Trophoblast cell (in vitro differentiated cells and primary cell): ENCODE results near the gene TMEM186.
A peak's percentile ranks its signal among the peaks of the same experiment; 100 is the strongest.

Experiments
- DNase-seq, 2 donors: peaks; one replicate each; pipeline ENCODE4 v3.0.0-alpha.2; 2016
- H2AFZ ChIP-seq: 2 replicates; pipeline ENCODE4 v1.6.1; 2013; ENCODE audit warnings: low read length, moderate library complexity, mild to moderate bottlenecking; ENCODE audit not compliant: insufficient read depth, poor library complexity
- H2AK5ac ChIP-seq: 2 replicates; pipeline ENCODE4 v1.6.1; 2013; ENCODE audit warnings: mild to moderate bottlenecking, low read length
- H2BK120ac ChIP-seq: 2 replicates; pipeline ENCODE4 v1.6.1; 2013; ENCODE audit warnings: low read length, mild to moderate bottlenecking, moderate library complexity; ENCODE audit not compliant: insufficient read depth, poor library complexity
- H2BK12ac ChIP-seq: 2 replicates; pipeline ENCODE4 v1.6.1; 2013; ENCODE audit warnings: mild to moderate bottlenecking, low read length, moderate library complexity
- H2BK5ac ChIP-seq: 2 replicates; pipeline ENCODE4 v1.6.1; 2013; ENCODE audit warnings: low read length, low read depth, moderate library complexity, mild to moderate bottlenecking; ENCODE audit not compliant: poor library complexity
- H3K14ac ChIP-seq: 2 replicates; pipeline ENCODE4 v1.6.1; 2013; ENCODE audit warnings: mild to moderate bottlenecking, low read length
- H3K18ac ChIP-seq: 2 replicates; pipeline ENCODE4 v1.6.1; 2013; ENCODE audit warnings: mild to moderate bottlenecking, low read length
- H3K23ac ChIP-seq: 2 replicates; pipeline ENCODE4 v1.6.1; 2013; ENCODE audit warnings: low read length
- H3K27ac ChIP-seq: 2 replicates; pipeline ENCODE4 v1.5.1; 2013; ENCODE audit warnings: low read depth, mild to moderate bottlenecking, inconsistent platforms, low read length, moderate library complexity
- H3K27me3 ChIP-seq: 2 replicates; pipeline ENCODE4 v1.6.1; 2013; ENCODE audit warnings: inconsistent platforms, mild to moderate bottlenecking, low read length, moderate library complexity; ENCODE audit not compliant: insufficient read depth
- H3K36me3 ChIP-seq, 2 experiments: 1 replicate in 1 of 2; 2 replicates in 1 of 2; pipeline ENCODE4 v1.6.1; 2013; ENCODE audit warnings: low read length in 2 of 2, mild to moderate bottlenecking in 2 of 2, moderate library complexity in 1 of 2; ENCODE audit not compliant: insufficient read depth in 2 of 2, control insufficient read depth in 1 of 2
- H3K4ac ChIP-seq: 2 replicates; pipeline ENCODE4 v1.6.1; 2013; ENCODE audit warnings: low read depth, mild to moderate bottlenecking, low read length, moderate library complexity
- H3K4me1 ChIP-seq, 2 experiments: 1 replicate in 1 of 2; 2 replicates in 1 of 2; pipeline ENCODE4 v1.6.1; 2013; ENCODE audit warnings: low read length in 2 of 2, mild to moderate bottlenecking in 2 of 2, moderate library complexity in 1 of 2; ENCODE audit not compliant: insufficient read depth in 2 of 2, control insufficient read depth in 1 of 2
- H3K4me2 ChIP-seq: 2 replicates; pipeline ENCODE4 v1.6.1; 2013; ENCODE audit warnings: inconsistent platforms, mild to moderate bottlenecking, low read length, moderate library complexity
- H3K4me3 ChIP-seq: 2 replicates; pipeline ENCODE4 v1.5.1; 2013; ENCODE audit warnings: mild to moderate bottlenecking, low read depth, low read length, inconsistent platforms
- H3K79me1 ChIP-seq: one replicate; pipeline ENCODE4 v1.6.1; 2013; ENCODE audit warnings: low read length
- H3K79me2 ChIP-seq: 2 replicates; pipeline ENCODE4 v1.6.1; 2013; ENCODE audit warnings: low read length, mild to moderate bottlenecking; ENCODE audit not compliant: control insufficient read depth, insufficient read depth, poor library complexity
- H3K9ac ChIP-seq: 2 replicates; pipeline ENCODE4 v1.6.1; 2013; ENCODE audit warnings: mild to moderate bottlenecking, low read length
- H3K9me3 ChIP-seq: 2 replicates; pipeline ENCODE4 v1.6.1; 2013; ENCODE audit warnings: low read depth, mild to moderate bottlenecking, control low read depth, inconsistent platforms, low read length; ENCODE audit not compliant: insufficient read depth
- H4K12ac ChIP-seq: 2 replicates; pipeline ENCODE4 v1.6.1; 2013; ENCODE audit warnings: low read depth, mild to moderate bottlenecking, low read length, moderate library complexity
- H4K8ac ChIP-seq: 2 replicates; pipeline ENCODE4 v1.6.1; 2013; ENCODE audit warnings: low read depth, mild to moderate bottlenecking, low read length, moderate library complexity
- H4K91ac ChIP-seq: one replicate; pipeline ENCODE4 v1.6.1; 2013; ENCODE audit warnings: low read depth, mild to moderate bottlenecking, low read length, moderate library complexity
- WGBS: extraction: QIAGEN DNeasy Blood & Tissue Kit; methylation state at CpG from one replicate; pipeline ENCODE4 v1.1.7; 2013; ENCODE audit warnings: missing lambda C conversion rate; ENCODE audit not compliant: insufficient read length, insufficient coverage; ENCODE audit errors: extremely low coverage; 5-methylcytosine and 5-hydroxymethylcytosine counted together

TMEM186 gene

DNA sequence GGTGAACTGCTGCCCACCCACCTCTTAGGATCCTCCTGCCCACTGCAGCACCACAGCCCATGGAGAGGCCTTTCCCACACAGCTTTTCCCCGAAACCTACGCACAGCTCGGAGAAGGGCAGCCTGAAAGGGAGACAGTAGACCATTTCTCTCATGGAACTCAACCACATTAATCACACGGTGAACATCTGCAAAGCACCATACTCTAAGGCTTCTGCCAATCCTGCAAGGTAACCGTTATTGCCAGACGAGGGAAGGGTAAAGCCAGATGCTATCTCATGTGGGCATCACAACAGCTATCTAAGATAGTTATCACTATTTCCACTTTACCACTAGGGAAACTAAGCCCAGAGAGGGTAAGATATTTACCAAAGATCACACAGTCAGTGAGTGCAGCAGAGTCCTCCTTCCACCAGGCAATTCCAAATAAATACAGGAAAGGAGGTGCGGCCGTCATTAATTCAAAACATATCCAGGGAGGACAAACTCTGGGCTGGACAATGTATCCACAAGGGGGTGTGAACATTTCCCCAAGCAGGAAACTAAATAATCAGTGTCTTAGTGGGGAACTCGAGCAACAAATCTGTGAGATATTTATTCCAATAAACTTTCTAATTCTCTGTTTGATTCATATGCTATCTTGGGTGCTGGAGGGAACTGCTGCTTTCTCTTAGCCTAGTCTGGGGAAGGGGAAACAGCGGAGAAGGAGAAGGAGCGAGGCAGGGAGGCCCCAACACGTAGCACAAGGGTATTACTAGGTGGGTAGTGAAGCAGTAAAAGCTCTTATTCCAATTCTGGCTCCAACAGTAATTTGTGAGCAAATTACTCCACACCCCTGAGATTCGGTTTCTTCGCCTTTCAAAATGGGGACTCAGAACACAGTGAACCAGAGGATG lies 723 bp downstream of the TMEM186 start:
- Histone ChIP-seq H2AFZ (peak overlapping the region; percentile 61), H3K27me3 (no peaks in the 10 kb centered on the region), H3K9me3 (no peaks in the 10 kb centered on the region), H3K27ac (no peak overlapping the region), H3K36me3 (peaks cover 2 to 6% of the 10 kb centered on the region in 2 experiments), H2BK12ac (no peak overlapping the region), H2AK5ac (peak overlapping the region; percentile 73), H3K4me1 (peaks cover 0 to 7% of the 10 kb centered on the region in 2 experiments), H4K12ac (peak overlapping the region; percentile 32), H3K9ac (peak overlapping the region; percentile 71), H3K4me2 (peak overlapping the region; percentile 87), H3K79me2 (peaks cover 20% of the 10 kb centered on the region), H2BK5ac (no peak overlapping the region), H3K4ac (peak overlapping the region; percentile 43), H4K91ac (no peak overlapping the region), H3K79me1 (peaks cover 5% of the 10 kb centered on the region), H3K18ac (peak overlapping the region; percentile 23), H4K8ac (peak overlapping the region; percentile 73), H3K4me3 (peak overlapping the region; percentile 100), H2BK120ac (no peak overlapping the region), H3K23ac (no peak overlapping the region), H3K14ac (peak overlapping the region; percentile 26)
- WGBS, result no CpG with 5 or more reads among the region's 14 CpGs
- no peak for DNase-seq

DNA sequence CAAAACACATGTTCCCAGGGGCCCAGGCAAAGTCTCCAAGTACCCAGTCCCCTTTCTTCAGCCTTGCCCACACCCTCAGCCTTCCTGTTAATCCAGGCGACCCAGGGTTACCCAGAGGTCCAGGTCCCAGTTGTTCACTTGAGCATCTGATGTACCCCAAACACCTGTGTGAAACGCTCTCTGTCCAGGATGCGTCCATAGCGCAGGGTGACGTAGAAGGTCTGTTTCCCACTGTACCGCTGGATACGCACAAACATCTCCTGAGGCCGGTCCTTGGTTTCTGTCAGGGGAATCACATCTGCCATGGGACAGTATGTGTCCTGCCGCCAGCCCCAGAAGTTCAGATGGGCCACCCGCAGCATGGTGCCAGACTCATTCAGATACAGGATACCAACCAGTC lies 1.6 kb downstream of the TMEM186 start:
- Histone ChIP-seq H3K27ac (no peak overlapping the region), H2BK120ac (no peak overlapping the region), H3K36me3 (peaks cover 2 to 5% of the 10 kb centered on the region in 2 experiments), H2BK5ac (no peak overlapping the region), H4K91ac (no peak overlapping the region), H4K8ac (no peak overlapping the region), H2AFZ (no peak overlapping the region), H3K18ac (no peak overlapping the region), H4K12ac (no peak overlapping the region), H3K23ac (no peak overlapping the region), H2AK5ac (no peak overlapping the region), H3K9me3 (no peaks in the 10 kb centered on the region), H3K27me3 (no peaks in the 10 kb centered on the region), H3K9ac (no peak overlapping the region), H3K4me2 (no peak overlapping the region), H3K4me3 (no peak overlapping the region), H3K4ac (no peak overlapping the region), H3K14ac (no peak overlapping the region), H3K4me1 (peaks cover 0 to 7% of the 10 kb centered on the region in 2 experiments), H3K79me1 (peaks cover 5% of the 10 kb centered on the region), H2BK12ac (no peak overlapping the region), H3K79me2 (peaks cover 20% of the 10 kb centered on the region)
- no peak for DNase-seq
- WGBS, result no CpG with 5 or more reads among the region's 10 CpGs

DNA sequence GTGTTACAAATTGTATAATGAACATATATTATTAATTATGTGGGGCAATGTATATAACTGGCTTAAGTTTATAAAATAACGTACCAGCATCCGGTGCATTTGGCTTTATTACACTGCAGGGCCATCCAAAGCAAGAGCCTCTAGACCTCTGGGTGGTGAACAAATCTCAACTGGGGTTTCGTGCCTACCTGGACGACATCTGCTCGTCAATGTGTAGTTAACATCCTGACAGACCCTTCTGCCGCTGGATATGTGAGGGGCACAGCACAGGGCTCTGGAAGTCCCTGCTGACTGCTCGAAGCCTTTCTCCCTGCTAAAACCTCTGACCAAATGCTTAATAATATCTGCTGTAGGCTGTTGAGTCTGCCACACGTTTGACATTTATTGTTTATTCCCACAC lies 2.3 kb downstream of the TMEM186 start:
- no peak overlapping the region for H4K12ac ChIP-seq
- DNase-seq, result no peak
- no peak overlapping the region for H2AFZ ChIP-seq
- H2BK120ac ChIP-seq, result no peak overlapping the region
- no peak overlapping the region for H2AK5ac ChIP-seq
- H3K4me3 ChIP-seq, result peak overlapping the region; percentile 49
- H3K9me3 ChIP-seq, result no peaks in the 10 kb centered on the region
- H3K9ac ChIP-seq, result no peak overlapping the region
- H3K23ac ChIP-seq, result no peak overlapping the region
- WGBS, result no CpG with 5 or more reads among the region's 8 CpGs
- H3K79me2 ChIP-seq, result peaks cover 20% of the 10 kb centered on the region
- H3K36me3 ChIP-seq, result peaks cover 2 to 5% of the 10 kb centered on the region in 2 experiments
- H3K27ac ChIP-seq, result no peak overlapping the region
- no peak overlapping the region for H3K18ac ChIP-seq
- H4K91ac ChIP-seq, result no peak overlapping the region
- no peak overlapping the region for H3K14ac ChIP-seq
- H4K8ac ChIP-seq, result no peak overlapping the region
- no peak overlapping the region for H3K4me2 ChIP-seq
- no peak overlapping the region for H3K4ac ChIP-seq
- no peaks in the 10 kb centered on the region for H3K27me3 ChIP-seq
- H2BK12ac ChIP-seq, result no peak overlapping the region
- H3K4me1 ChIP-seq, result peaks cover 0 to 7% of the 10 kb centered on the region in 2 experiments
- H2BK5ac ChIP-seq, result no peak overlapping the region
- peaks cover 5% of the 10 kb centered on the region for H3K79me1 ChIP-seq

DNA sequence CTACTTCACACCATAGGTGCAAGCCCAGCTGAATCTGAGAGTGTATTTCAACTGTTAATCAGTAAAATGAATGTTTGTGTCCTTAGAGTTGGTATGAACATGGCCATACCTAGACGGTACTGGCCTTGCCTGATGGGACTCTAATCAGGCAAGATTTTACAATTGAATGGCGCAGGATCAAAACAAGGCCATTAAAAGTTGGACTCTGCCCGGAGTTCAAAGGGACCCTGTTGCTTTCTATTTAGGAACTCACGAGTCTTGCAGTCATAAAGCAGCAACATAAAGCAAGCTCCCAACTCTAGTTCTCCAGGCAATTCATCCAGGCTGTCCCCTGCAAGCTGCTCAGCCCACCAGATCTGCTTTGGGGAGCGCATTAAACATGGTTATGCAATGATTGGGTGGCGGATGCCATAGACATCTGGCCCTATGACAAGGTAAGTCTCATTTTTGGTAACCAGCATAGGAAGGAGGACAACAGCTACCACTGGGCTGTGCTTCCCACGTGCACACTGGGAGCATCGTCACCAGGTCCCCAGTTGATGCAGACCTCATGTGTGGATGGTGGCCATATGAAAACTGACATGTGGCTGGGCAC lies 8.8 kb downstream of the TMEM186 start:
- DNase-seq, result no peak
- no peak overlapping the region for H4K12ac ChIP-seq
- H2BK120ac ChIP-seq, result no peak overlapping the region
- no peaks in the 10 kb centered on the region for H3K4me1 ChIP-seq
- H3K23ac ChIP-seq, result no peak overlapping the region
- H2AK5ac ChIP-seq, result no peak overlapping the region
- WGBS, result no CpG with 5 or more reads among the region's 8 CpGs
- no peak overlapping the region for H3K4ac ChIP-seq
- H3K18ac ChIP-seq, result no peak overlapping the region
- no peak overlapping the region for H3K14ac ChIP-seq
- H3K4me2 ChIP-seq, result no peak overlapping the region
- no peaks in the 10 kb centered on the region for H3K79me1 ChIP-seq
- H2BK12ac ChIP-seq, result no peak overlapping the region
- no peak overlapping the region for H2AFZ ChIP-seq
- H3K27me3 ChIP-seq, result no peaks in the 10 kb centered on the region
- no peak overlapping the region for H3K27ac ChIP-seq
- H4K91ac ChIP-seq, result no peak overlapping the region
- H3K9ac ChIP-seq, result no peak overlapping the region
- no peaks in the 10 kb centered on the region for H3K36me3 ChIP-seq
- H3K4me3 ChIP-seq, result no peak overlapping the region
- H3K9me3 ChIP-seq, result peaks cover 2% of the 10 kb centered on the region
- no peak overlapping the region for H2BK5ac ChIP-seq
- no peaks in the 10 kb centered on the region for H3K79me2 ChIP-seq
- no peak overlapping the region for H4K8ac ChIP-seq
